A673 (cell line): Measurements from ENCODE around the gene LUZP2. TPM values are rescaled to one million over a fixed set of nuclear protein-coding genes. Genes with fewer than 3 reads are reported as not detected.
A peak's percentile ranks its signal among the peaks of the same experiment; 100 is the strongest.

Experiments
- Bru-seq: library from RNA; stranded (reverse); fragments of 400-500 nt; gene quantifications from one replicate; lab custom pipeline; 2021; lab: Mats Ljungman, UMichigan
- BruChase-seq, 2 experiments: library from RNA; stranded (reverse); fragments of 400-500 nt; gene quantifications; one replicate each; lab custom pipeline; 2021; lab: Mats Ljungman, UMichigan
- BruUV-seq: library from RNA; stranded (reverse); fragments of 400-500 nt; replicated peaks from 2 replicates; lab custom pipeline; 2021; lab: Mats Ljungman, UMichigan
- CTCF ChIA-PET: fragments of 300-600 bp; sonication (Branson Sonifier 250); formaldehyde crosslinking; loops from one replicate; lab custom pipeline; 2022; ENCODE audit warnings: antibody characterized with exemption; lab: Charles Lee
- POLR2A ChIA-PET: fragments of 300-600 bp; sonication (Branson Sonifier 250); formaldehyde crosslinking; loops from one replicate; lab custom pipeline; 2022; ENCODE audit warnings: antibody characterized with exemption; ENCODE audit not compliant: low non-redundant PET; lab: Charles Lee
- DNase-seq: peaks from one replicate; pipeline ENCODE4 v3.0.0-alpha.2; 2015; ENCODE audit warnings: low spot score
- H3K27ac ChIP-seq: fragments of 200-600 bp; sonication (generic); 2 replicates; pipeline ENCODE4 v1.5.1; 2016; ENCODE audit warnings: mixed run types, low read depth, mild to moderate bottlenecking, mixed read lengths, antibody characterized with exemption, low read length; ENCODE audit not compliant: poor library complexity, severe bottlenecking
- H3K27me3 ChIP-seq: fragments of 200-600 bp; sonication (generic); replicated peaks from 2 replicates; pipeline ENCODE4 v1.6.1; 2017; ENCODE audit warnings: mixed run types, low read depth, mild to moderate bottlenecking, mixed read lengths, antibody characterized with exemption, low read length; ENCODE audit not compliant: insufficient read depth, poor library complexity
- H3K36me3 ChIP-seq: fragments of 200-600 bp; sonication (generic); 2 replicates; pipeline ENCODE4 v1.6.1; 2016; ENCODE audit warnings: mixed run types, mild to moderate bottlenecking, mixed read lengths, antibody characterized with exemption, low read length; ENCODE audit not compliant: insufficient read depth, poor library complexity, severe bottlenecking
- H3K4me1 ChIP-seq: fragments of 200-600 bp; sonication (generic); 2 replicates; pipeline ENCODE4 v1.6.1; 2017; ENCODE audit warnings: mixed run types, mild to moderate bottlenecking, mixed read lengths, antibody characterized with exemption, low read length; ENCODE audit not compliant: insufficient read depth, poor library complexity, severe bottlenecking
- H3K4me3 ChIP-seq: fragments of 200-600 bp; sonication (generic); 2 replicates; pipeline ENCODE4 v1.5.1; 2016; ENCODE audit warnings: low read depth, mixed run types, mild to moderate bottlenecking, mixed read lengths, low read length; ENCODE audit not compliant: poor library complexity, severe bottlenecking
- H3K9me3 ChIP-seq: fragments of 200-600 bp; sonication (generic); 2 replicates; pipeline ENCODE4 v1.6.1; 2016; ENCODE audit warnings: mixed run types, low read depth, mild to moderate bottlenecking, mixed read lengths, antibody characterized with exemption, low read length; ENCODE audit not compliant: poor library complexity, severe bottlenecking
- EZH2 ChIP-seq: fragments of 200-600 bp; sonication (generic); IDR thresholded peaks from 2 replicates; pipeline ENCODE4 v1.6.1; 2017; ENCODE audit warnings: borderline replicate concordance, low read depth, mild to moderate bottlenecking, mixed read lengths, antibody characterized with exemption, low read length; ENCODE audit not compliant: poor library complexity, severe bottlenecking
- intact Hi-C: fragments of 100-400 bp; cut with micrococcal nuclease; formaldehyde crosslinking; loops from one replicate; pipeline ENCODE4 v1.10.0; 2022; ENCODE audit not compliant: unreplicated experiment
- long read RNA-seq: library from polyadenylated mRNA; stranded (forward); transcript quantifications from one replicate; pipeline ENCODE4 v2.0.0, GENCODE V29; 2022
- total RNA-seq: library from RNA; stranded (reverse); gene quantifications from 2 replicates; pipeline ENCODE4 v1.2.3, GENCODE V29; 2021
- TF ChIP-seq, protein P1 (sequence below): fragments of 300-800, 200-600 bp; sonication (generic); conservative IDR thresholded peaks from 2 replicates; pipeline ENCODE4 v1.5.1; 2017; ENCODE audit warnings: low read depth, mild to moderate bottlenecking, antibody characterized with exemption, low read length, moderate library complexity, mixed read lengths

Gene LUZP2
- total RNA-seq (0.15 and 0.17 TPM in 2 replicates), Bru-seq, nascent RNA (percentile 22 among the genes with signal in this experiment), BruChase-seq, experiment 1, labeled RNA remaining after a 2-hour chase (percentile 17 among the genes with signal in this experiment), BruChase-seq, experiment 2, labeled RNA remaining after a 6-hour chase (percentile 18 among the genes with signal in this experiment)
- long read RNA-seq = 0 reads

- TF ChIP-seq, protein P1, sequence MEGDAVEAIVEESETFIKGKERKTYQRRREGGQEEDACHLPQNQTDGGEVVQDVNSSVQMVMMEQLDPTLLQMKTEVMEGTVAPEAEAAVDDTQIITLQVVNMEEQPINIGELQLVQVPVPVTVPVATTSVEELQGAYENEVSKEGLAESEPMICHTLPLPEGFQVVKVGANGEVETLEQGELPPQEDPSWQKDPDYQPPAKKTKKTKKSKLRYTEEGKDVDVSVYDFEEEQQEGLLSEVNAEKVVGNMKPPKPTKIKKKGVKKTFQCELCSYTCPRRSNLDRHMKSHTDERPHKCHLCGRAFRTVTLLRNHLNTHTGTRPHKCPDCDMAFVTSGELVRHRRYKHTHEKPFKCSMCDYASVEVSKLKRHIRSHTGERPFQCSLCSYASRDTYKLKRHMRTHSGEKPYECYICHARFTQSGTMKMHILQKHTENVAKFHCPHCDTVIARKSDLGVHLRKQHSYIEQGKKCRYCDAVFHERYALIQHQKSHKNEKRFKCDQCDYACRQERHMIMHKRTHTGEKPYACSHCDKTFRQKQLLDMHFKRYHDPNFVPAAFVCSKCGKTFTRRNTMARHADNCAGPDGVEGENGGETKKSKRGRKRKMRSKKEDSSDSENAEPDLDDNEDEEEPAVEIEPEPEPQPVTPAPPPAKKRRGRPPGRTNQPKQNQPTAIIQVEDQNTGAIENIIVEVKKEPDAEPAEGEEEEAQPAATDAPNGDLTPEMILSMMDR = no peak
- no peak for TF ChIP-seq EZH2
- Histone ChIP-seq H3K4me3 (peak within 1 kb of the TSS; percentile 48), H3K27me3 (peaks cover 26% of the 10 kb centered on the region), H3K9me3 (no peaks in the 10 kb centered on the region), H3K4me1 (no peaks in the 10 kb centered on the region), H3K36me3 (no peaks in the 10 kb centered on the region), H3K27ac (no peak within 1 kb of the TSS)
- intact Hi-C loops = no loop called here
- no TSS peak for BruUV-seq
- ChIA-PET POLR2A (no interaction called here), CTCF (no interaction called here)
- peak; percentile 47 for DNase-seq
Measured at GRCh38 chr11:24496736-24497725, at the start of gene LUZP2. Gene LUZP2 (plus strand): TSS chr11:24497053.

- H3K4me3 ChIP-seq = no peak overlapping the region
- H3K36me3 ChIP-seq = no peaks in the 10 kb centered on the region
- ChIA-PET CTCF (no interaction called here), POLR2A (no interaction called here)
- DNase-seq = no peak
- no TSS peak for BruUV-seq
- H3K27ac ChIP-seq = no peak overlapping the region
- no peaks in the 10 kb centered on the region for H3K9me3 ChIP-seq
- H3K27me3 ChIP-seq = no peaks in the 10 kb centered on the region
- no peaks in the 10 kb centered on the region for H3K4me1 ChIP-seq
- intact Hi-C loops = no loop called here
- no peak for TF ChIP-seq EZH2
Measured at GRCh38 chr11:24453129-24453718, 43.6 kb upstream of the LUZP2 start.

DNA sequence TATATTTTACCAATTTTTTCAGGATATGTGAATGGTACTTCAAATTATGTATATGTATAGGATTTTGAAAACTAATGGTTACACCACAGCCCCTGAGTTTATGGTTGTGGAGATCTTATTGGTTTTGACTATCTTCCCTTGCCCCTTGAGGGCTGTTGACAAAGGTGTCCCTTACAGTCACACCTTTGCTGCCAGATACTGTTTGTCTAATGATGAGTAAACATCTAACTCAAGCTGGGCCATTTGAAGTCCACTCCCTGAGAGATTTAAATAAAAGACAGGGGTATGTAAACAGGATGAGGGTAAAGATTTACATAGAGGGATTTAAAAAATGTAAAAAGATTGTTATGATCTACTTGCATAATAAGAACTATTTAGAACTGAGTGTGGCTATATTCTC, 38.9 kb upstream of the LUZP2 start:
- H3K9me3 ChIP-seq = no peaks in the 10 kb centered on the region
- CTCF ChIA-PET = no interaction called here
- no peak for DNase-seq
- intact Hi-C loops = no loop called here
- no peaks in the 10 kb centered on the region for H3K36me3 ChIP-seq
- no peaks in the 10 kb centered on the region for H3K4me1 ChIP-seq
- no peak overlapping the region for H3K4me3 ChIP-seq
- no peak overlapping the region for H3K27ac ChIP-seq
- TF ChIP-seq, protein P1 = no peak
- no peak for TF ChIP-seq EZH2
- POLR2A ChIA-PET = no interaction called here
- BruUV-seq = no TSS peak
- H3K27me3 ChIP-seq = no peaks in the 10 kb centered on the region
